ENCODE measurements around the gene KRTAP12-1. TPM values are rescaled to one million over a fixed set of nuclear protein-coding genes. Genes with fewer than 3 reads are reported as not detected.
"Not testable (repeated sequence)": the region's sequence is repeated elsewhere in the genome, so short reads cannot be mapped to it uniquely, and the experiment has no call there.

Gene KRTAP12-1
- total RNA-seq, 1 donor from 2014 or later = not detected

DNA sequence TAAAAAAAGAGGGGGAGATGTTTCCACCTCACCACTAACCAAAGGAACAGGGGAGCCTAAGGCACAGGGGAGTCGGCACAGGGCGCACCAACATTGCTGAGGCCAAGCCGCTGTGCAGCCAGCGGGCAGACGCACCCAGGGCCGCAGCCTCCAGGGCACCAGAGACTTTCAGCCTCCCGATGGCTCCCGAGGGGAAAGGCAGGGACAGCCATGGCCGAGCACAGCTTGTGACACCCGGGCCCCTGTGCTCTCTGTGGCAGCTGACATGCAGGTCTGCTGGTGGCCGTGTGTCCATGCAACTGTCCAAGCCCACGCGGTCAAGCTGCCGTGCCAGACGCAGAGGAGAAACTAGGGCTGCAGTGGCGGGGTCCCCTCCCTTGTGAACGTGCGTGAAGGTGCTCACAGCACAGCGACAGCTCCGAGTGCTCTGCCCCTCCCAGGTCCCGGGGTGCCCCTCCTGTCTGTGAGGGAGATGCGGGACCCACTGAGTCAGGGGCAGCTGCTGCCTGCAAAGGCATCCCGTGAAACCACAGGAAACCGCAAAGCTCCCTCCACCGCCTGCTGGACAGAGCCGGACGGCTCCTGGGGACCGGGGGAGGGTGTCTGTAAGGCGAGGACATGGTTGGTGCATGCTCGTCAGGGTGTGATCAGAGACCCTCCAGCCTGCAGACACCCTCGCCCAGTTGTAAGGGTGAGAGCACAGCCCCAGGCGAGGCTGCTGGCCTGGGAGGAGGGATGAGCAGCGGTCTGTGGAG, 33.2 kb downstream of the KRTAP12-1 start:
- TF ChIP-seq CTCF (IDR thresholded peaks at IDR 0.05; ENCODE audit: unreplicated experiment) = no peak
- Mint-ChIP-seq H3K36me3 (no peaks in the 10 kb centered on the region), H3K4me3 (no peak overlapping the region), H3K9me3 (peaks cover 15% of the 10 kb centered on the region), H3K27me3 (ENCODE audit: low read depth) (peaks cover 8% of the 10 kb centered on the region), H3K4me1 (peaks cover 3% of the 10 kb centered on the region), H3K27ac (no peak overlapping the region)
- peak in 1 of 2 experiments; percentile 33 for DNase-seq (ENCODE audit: low spot score in 2 of 2, unreplicated experiment in 2 of 2)

- Mint-ChIP-seq H3K4me3 (no peak overlapping the region), H3K36me3 (no peaks in the 10 kb centered on the region), H3K4me1 (peaks cover 3% of the 10 kb centered on the region), H3K27ac (no peak overlapping the region), H3K27me3 (ENCODE audit: low read depth) (peaks cover 8% of the 10 kb centered on the region), H3K9me3 (peaks cover 27% of the 10 kb centered on the region)
- TF ChIP-seq CTCF (IDR thresholded peaks at IDR 0.05; ENCODE audit: unreplicated experiment) = no peak
- peak in 1 of 2 experiments; percentile 33 for DNase-seq (ENCODE audit: low spot score in 2 of 2, unreplicated experiment in 2 of 2)
Measured at GRCh38 chr21:44647222-44647552, 34.8 kb downstream of the KRTAP12-1 start.

DNA sequence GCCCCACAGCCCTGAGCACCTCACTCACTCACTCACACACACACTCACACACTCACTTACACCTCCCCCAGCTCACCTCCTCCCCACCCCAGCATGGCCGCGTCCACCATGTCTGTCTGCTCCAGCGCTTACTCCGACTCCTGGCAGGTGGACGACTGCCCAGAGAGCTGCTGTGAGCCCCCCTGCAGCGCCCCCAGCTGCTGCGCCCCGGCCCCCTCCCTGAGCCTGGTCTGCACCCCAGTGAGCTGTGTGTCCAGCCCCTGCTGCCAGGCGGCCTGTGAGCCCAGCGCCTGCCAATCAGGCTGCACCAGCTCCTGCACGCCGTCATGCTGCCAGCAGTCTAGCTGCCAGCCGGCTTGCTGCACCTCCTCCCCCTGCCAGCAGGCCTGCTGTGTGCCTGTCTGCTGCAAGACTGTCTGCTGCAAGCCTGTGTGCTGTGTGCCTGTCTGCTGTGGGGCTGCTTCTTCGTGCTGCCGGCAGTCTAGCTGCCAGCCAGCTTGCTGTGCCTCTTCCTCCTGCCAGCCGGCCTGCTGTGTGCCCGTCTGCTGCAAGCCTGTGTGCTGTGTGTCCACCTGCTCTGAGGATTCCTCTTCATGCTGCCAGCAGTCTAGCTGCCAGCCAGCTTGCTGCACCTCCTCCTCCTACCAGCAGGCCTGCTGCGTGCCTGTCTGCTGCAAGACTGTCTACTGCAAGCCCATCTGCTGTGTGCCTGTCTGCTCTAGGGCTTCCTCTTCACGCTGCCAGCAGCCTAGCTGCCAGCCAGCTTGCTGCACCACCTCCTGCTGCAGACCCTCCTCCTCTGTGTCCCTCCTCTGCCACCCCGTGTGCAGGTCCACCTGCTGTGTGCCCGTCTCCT, 35.4 kb downstream of the KRTAP12-1 start, which contains the start of gene KRTAP10-11:
TSS of gene KRTAP10-11 (plus strand) at position 49 of the 856 bp plus-strand sequence. CDS start at position 94, 45 bp downstream.
- not testable (repeated sequence) for H3K27ac Mint-ChIP-seq
- DNase-seq (ENCODE audit: low spot score in 2 of 2, unreplicated experiment in 2 of 2) = peak in 1 of 2 experiments; percentile 21

DNA sequence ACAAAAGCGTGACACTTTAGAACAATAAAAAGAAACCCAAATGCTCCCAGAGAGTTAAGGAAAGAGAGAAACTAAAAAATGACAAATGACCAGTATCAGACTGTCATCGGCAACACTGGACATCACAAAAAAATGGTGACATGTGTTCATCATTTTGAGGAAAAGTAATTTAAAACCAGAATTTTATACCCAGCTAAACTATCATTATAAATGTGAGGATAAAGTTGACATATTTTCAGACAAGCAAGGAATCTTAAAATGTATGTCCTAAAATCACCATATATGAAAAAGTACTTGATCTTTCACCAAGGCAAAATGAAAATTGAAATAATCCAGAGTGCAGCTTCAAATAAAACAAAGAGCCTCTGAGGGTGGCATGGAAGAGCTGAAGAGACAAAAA, 37.1 kb downstream of the KRTAP12-1 start:
- no peak for TF ChIP-seq CTCF (IDR thresholded peaks at IDR 0.05; ENCODE audit: unreplicated experiment)
- Mint-ChIP-seq H3K9me3 (peaks cover 37% of the 10 kb centered on the region), H3K27me3 (ENCODE audit: low read depth) (peaks cover 10% of the 10 kb centered on the region), H3K27ac (no peak overlapping the region), H3K4me1 (peaks cover 3% of the 10 kb centered on the region), H3K36me3 (no peaks in the 10 kb centered on the region), H3K4me3 (no peak overlapping the region)
- DNase-seq (ENCODE audit: low spot score in 2 of 2, unreplicated experiment in 2 of 2) = no peak

More for the DNA sequence above, 35.4 kb downstream of the KRTAP12-1 start, which contains the start of gene KRTAP10-11:
- not testable (repeated sequence) for H3K4me1 Mint-ChIP-seq; H3K36me3 Mint-ChIP-seq; H3K27me3 Mint-ChIP-seq (ENCODE audit: low read depth); H3K4me3 Mint-ChIP-seq
- peaks cover 30% of the 10 kb centered on the region for H3K9me3 Mint-ChIP-seq

DNA sequence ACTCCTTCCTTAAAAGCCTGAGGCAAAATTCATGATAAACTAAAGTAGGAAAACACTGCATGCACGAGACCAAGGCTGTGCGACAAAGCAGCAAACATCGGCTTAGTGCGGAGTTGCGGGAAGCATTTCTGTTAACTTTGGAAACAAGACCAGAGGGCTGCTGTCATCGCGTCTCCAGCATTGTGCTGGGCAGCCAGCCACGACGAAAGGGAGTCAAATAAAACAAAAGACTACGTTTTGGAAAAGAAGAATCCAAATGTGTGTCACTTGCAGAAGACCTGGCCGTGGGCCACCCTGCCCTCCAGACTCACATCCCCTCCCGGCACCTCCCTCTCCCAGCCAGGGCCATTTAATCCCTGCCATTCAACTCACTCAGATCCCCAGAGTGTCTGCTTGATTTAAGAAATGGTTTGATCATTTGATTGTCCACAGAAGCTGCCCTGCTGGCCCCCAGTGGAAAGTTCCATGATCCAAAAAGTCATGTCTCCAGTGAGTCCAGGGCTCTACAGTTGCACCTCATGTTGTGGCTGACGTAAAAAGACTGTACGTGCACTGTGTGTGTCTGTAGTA, 38.1 kb downstream of the KRTAP12-1 start:
- H3K27me3 Mint-ChIP-seq (ENCODE audit: low read depth) = peaks cover 10% of the 10 kb centered on the region
- H3K4me3 Mint-ChIP-seq = no peak overlapping the region
- H3K4me1 Mint-ChIP-seq = peaks cover 3% of the 10 kb centered on the region
- H3K27ac Mint-ChIP-seq = no peak overlapping the region
- DNase-seq (ENCODE audit: low spot score in 2 of 2, unreplicated experiment in 2 of 2) = peak in 1 of 2 experiments; percentile 16
- H3K36me3 Mint-ChIP-seq = no peaks in the 10 kb centered on the region
- TF ChIP-seq CTCF (IDR thresholded peaks at IDR 0.05; ENCODE audit: unreplicated experiment) = no peak
- peaks cover 37% of the 10 kb centered on the region for H3K9me3 Mint-ChIP-seq

Measured in mesothelial cell of epicardium (in vitro differentiated cells).